Activated CD4-positive, alpha-beta T cell treated with anti-CD3 and anti-CD28 coated beads for 36 hours (primary cell): ENCODE measurements around the gene MED12L. TPM values are rescaled to one million over a fixed set of nuclear protein-coding genes. Genes with fewer than 3 reads are reported as not detected.
A peak's percentile ranks its signal among the peaks of the same experiment; 100 is the strongest.

Source experiments
- ATAC-seq: fragments of 200-7000 bp; cut with Tn5 transposase; one replicate; pipeline ENCODE4 v1.10.0; 2021; ENCODE audit warnings: mild to moderate bottlenecking, moderate library complexity
- CTCF ChIA-PET: fragments of 350-600 bp; sonication (Branson Sonifier 250); formaldehyde crosslinking; loops from one replicate; lab custom pipeline; 2021; ENCODE audit warnings: antibody characterized with exemption; lab: Charles Lee
- POLR2A ChIA-PET: fragments of 350-600 bp; sonication (Branson Sonifier 250); formaldehyde crosslinking; loops from one replicate; lab custom pipeline; 2021; ENCODE audit warnings: antibody characterized with exemption, inconsistent platforms; lab: Charles Lee
- DNase-seq: peaks from one replicate; pipeline ENCODE4 v3.0.0-alpha.2; 2020
- H3K27ac Mint-ChIP-seq: one replicate; pipeline ENCODE4 v1.8.0; 2021; ENCODE audit warnings: mixed read lengths
- H3K27me3 Mint-ChIP-seq: one replicate; pipeline ENCODE4 v1.8.0; 2021; ENCODE audit warnings: mixed read lengths
- H3K36me3 Mint-ChIP-seq: one replicate; pipeline ENCODE4 v1.8.0; 2021; ENCODE audit warnings: low read depth, mixed read lengths
- H3K4me1 Mint-ChIP-seq: one replicate; pipeline ENCODE4 v1.8.0; 2021; ENCODE audit warnings: mixed read lengths
- H3K4me3 Mint-ChIP-seq: one replicate; pipeline ENCODE4 v1.8.0; 2021; ENCODE audit warnings: mild to moderate bottlenecking, moderate library complexity, mixed read lengths
- H3K9me3 Mint-ChIP-seq: one replicate; pipeline ENCODE4 v1.8.0; 2021; ENCODE audit warnings: low read depth, mixed read lengths
- intact Hi-C, 2 experiments: fragments of 100-400 bp; cut with DNase I in 1 of 2; cut with micrococcal nuclease in 1 of 2; formaldehyde crosslinking; loops; one replicate each; pipeline versions ENCODE4 v1.14.2 to v1.15.1; 2022 to 2024; cut with DNase I, micrococcal nuclease
- total RNA-seq, 2 experiments: library from RNA; stranded (reverse); gene quantifications; one replicate each; pipeline ENCODE4 v1.2.3, GENCODE V29; 2021

MED12L gene, protein sequence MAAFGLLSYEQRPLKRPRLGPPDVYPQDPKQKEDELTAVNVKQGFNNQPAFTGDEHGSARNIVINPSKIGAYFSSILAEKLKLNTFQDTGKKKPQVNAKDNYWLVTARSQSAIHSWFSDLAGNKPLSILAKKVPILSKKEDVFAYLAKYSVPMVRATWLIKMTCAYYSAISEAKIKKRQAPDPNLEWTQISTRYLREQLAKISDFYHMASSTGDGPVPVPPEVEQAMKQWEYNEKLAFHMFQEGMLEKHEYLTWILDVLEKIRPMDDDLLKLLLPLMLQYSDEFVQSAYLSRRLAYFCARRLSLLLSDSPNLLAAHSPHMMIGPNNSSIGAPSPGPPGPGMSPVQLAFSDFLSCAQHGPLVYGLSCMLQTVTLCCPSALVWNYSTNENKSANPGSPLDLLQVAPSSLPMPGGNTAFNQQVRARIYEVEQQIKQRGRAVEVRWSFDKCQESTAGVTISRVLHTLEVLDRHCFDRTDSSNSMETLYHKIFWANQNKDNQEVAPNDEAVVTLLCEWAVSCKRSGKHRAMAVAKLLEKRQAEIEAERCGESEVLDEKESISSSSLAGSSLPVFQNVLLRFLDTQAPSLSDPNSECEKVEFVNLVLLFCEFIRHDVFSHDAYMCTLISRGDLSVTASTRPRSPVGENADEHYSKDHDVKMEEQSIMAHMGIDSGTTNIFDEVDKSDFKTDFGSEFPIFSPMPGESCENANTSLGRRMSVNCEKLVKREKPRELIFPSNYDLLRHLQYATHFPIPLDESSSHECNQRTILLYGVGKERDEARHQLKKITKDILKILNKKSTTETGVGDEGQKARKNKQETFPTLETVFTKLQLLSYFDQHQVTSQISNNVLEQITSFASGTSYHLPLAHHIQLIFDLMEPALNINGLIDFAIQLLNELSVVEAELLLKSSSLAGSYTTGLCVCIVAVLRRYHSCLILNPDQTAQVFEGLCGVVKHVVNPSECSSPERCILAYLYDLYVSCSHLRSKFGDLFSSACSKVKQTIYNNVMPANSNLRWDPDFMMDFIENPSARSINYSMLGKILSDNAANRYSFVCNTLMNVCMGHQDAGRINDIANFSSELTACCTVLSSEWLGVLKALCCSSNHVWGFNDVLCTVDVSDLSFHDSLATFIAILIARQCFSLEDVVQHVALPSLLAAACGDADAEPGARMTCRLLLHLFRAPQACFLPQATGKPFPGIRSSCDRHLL (N-terminal part only)
- 1 to 10 TPM; 2.4 to 3.0 TPM for total RNA-seq

DNA sequence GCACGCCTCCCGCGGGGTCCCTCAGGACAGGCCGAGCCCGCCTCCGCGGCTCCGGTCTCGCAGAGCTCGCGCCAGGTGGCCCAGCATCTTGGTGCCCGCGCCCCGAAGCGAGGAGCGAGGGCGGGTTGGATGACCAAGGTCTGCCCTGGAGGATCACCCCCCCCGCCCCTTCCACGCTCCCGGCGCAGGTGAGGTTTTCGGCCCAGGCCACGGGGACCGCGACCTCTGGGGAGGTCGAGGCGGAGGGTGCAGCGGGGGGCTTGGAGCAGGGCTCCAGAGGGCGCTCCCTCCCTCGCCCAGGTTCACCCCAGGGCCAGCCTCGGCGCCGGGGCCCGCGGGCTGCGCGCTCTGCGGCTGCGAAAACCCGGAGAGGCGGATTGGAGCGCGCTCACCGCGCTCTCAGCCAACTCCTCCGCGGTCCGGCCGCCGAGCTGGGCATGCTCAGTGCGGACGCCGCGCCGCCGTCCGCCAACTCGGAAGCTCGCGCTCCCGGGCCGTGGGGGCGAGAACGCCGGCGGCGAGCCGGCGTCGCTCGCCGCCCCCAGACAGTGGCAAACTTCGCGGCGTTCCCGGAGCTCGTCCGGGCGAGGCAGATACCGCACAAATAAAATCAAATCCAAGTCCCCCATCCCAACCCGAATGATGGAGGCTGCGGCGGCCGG is at the start of gene MED12L:
Gene MED12L, plus strand, starts transcription at position 438 of the 662 bp plus-strand sequence. CDS start 1,263 bp downstream, outside the sequence.
- POLR2A ChIA-PET: no interaction called here
- Mint-ChIP-seq H3K4me3 (peak within 1 kb of the TSS; percentile 77), H3K4me1 (peaks cover 10% of the 10 kb centered on the region), H3K36me3 (no peaks in the 10 kb centered on the region), H3K27ac (no peak within 1 kb of the TSS), H3K9me3 (no peaks in the 10 kb centered on the region), H3K27me3 (peaks cover 40% of the 10 kb centered on the region)
- peak; percentile 82 for DNase-seq
- CTCF ChIA-PET: interaction anchor here (0.7 to 2.8 kb wide), 9 partner anchors 9 to 364 kb away, joined by 3 to 11 read pairs (median 4); no protein-coding TSS in a partner anchor
- intact Hi-C loops: loop anchor here (2.0 to 5.0 kb wide), 4 partner anchors 61 to 363 kb away; no protein-coding TSS in a partner anchor
- ATAC-seq: peak; percentile 66

DNA sequence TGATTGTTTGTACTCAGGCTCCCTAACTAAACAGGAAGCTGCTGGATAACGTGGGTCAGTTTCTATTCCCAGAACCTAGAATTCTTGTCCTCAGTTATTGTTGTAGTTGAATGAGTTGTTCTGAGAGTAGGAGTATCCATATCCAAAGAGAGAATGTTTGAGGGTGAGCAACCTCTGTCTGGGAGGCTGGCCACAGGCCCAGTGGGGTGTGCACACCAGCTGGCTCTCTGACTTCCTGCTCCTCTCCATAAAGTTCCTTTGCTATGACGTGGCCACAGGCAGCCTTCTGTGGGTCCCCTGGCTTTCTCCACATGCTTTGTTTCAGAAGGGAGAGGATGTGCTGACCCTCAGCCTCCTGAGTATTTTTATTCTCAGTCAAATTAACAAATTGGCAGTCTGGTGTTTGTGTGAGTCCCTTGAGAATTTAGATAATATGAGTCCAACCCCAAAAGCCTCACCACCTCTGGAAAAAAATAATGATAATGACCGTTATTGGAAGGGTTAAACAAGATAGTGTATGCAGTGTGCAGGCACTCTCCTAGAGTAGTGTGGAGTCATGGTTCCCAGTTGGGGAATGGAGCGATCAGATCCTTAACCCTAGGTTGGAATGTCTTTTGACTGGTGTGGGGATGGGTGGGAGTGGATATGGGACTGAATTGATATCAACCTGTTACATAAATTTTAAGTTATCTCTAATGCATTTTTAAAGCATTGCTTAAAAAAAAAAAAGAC is 47.6 kb upstream of the MED12L start:
- no peaks in the 10 kb centered on the region for H3K4me1 Mint-ChIP-seq
- intact Hi-C loops: no loop called here
- no peaks in the 10 kb centered on the region for H3K9me3 Mint-ChIP-seq
- H3K27ac Mint-ChIP-seq: no peak overlapping the region
- H3K4me3 Mint-ChIP-seq: no peak overlapping the region
- ATAC-seq (no peak), DNase-seq (no peak)
- ChIA-PET CTCF (no interaction called here), POLR2A (no interaction called here)
- H3K36me3 Mint-ChIP-seq: no peaks in the 10 kb centered on the region
- no peaks in the 10 kb centered on the region for H3K27me3 Mint-ChIP-seq

DNA sequence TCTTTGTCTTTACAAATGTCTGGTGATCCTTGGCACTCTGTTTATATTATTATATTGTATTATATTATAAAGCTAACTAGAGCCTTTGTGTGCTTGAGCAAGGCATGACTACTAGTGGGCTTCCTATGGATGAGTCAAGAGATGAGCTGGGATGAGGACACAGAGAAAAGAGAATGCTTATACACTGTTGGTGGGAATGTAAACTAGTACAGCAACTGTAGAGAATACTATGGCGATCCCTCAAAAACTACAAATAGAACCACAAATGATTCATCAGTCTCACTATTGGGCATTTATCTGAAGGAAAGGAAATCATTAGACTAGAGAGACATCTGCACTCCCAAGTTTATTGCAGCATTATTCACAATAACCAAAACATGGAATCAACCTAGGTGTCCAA is 40.8 kb upstream of the MED12L start:
- ChIA-PET POLR2A (no interaction called here), CTCF (interaction anchor here (1.0 kb wide), 1 partner anchor 123 kb away, joined by 3 read pairs; no protein-coding TSS in a partner anchor)
- Mint-ChIP-seq H3K27me3 (peaks cover 6% of the 10 kb centered on the region), H3K36me3 (no peaks in the 10 kb centered on the region), H3K4me1 (no peaks in the 10 kb centered on the region), H3K4me3 (no peak overlapping the region), H3K9me3 (no peaks in the 10 kb centered on the region), H3K27ac (no peak overlapping the region)
- intact Hi-C loops: no loop called here
- DNase-seq (no peak), ATAC-seq (no peak)

DNA sequence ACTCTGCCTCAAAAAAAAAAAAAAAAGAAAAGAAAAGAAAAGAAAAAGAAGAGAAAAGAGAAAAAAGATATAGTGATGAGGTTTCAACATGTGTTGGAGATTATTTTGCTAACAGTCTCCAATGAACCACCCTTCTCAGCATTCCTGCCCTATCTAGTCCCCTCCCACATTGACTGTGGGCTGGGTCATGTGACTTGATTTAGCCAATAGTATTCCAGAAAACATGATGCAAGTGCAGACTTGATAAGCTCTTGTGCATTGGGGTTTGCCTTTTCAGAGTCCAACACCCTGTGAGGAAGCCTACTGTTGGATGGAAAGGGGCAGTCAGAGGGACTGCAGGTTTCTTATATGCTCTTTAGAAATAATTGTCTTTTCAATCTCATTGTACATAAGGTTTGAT is 37.8 kb upstream of the MED12L start:
- H3K27ac Mint-ChIP-seq: no peak overlapping the region

DNA sequence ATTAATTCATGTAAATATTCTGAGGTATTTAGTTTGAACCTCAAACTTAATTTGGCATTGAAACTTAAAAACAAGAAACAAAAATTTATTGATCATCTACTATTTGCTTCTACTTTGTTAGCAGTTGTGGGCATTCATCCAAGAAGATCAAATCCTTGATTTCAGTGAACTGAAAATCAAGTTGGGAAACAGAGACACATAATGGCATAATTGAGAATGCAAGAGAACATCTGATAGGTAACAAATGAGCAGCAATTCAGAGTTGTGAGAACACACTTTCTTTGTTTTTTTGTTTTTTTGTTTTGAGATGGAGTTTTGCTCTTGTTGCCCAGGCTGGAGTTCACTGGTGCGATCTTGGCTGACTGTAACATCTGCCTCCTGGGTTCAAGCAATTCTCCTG is 33.9 kb upstream of the MED12L start:
- POLR2A ChIA-PET: no interaction called here
- ATAC-seq (no peak), DNase-seq (no peak)
- H3K36me3 Mint-ChIP-seq: no peaks in the 10 kb centered on the region
- intact Hi-C loops: no loop called here
- no peak overlapping the region for H3K27ac Mint-ChIP-seq
- no peak overlapping the region for H3K4me3 Mint-ChIP-seq
- H3K27me3 Mint-ChIP-seq: peaks cover 6% of the 10 kb centered on the region
- H3K9me3 Mint-ChIP-seq: no peaks in the 10 kb centered on the region
- no peaks in the 10 kb centered on the region for H3K4me1 Mint-ChIP-seq
- CTCF ChIA-PET: no interaction called here

More for the DNA sequence above, 37.8 kb upstream of the MED12L start:
- H3K36me3 Mint-ChIP-seq: no peaks in the 10 kb centered on the region
- no peak for DNase-seq
- POLR2A ChIA-PET: no interaction called here
- H3K9me3 Mint-ChIP-seq: no peaks in the 10 kb centered on the region
- no peak for ATAC-seq
- H3K27me3 Mint-ChIP-seq: peaks cover 8% of the 10 kb centered on the region
- intact Hi-C loops: no loop called here
- CTCF ChIA-PET: no interaction called here
- H3K4me1 Mint-ChIP-seq: no peaks in the 10 kb centered on the region
- H3K4me3 Mint-ChIP-seq: no peak overlapping the region

DNA sequence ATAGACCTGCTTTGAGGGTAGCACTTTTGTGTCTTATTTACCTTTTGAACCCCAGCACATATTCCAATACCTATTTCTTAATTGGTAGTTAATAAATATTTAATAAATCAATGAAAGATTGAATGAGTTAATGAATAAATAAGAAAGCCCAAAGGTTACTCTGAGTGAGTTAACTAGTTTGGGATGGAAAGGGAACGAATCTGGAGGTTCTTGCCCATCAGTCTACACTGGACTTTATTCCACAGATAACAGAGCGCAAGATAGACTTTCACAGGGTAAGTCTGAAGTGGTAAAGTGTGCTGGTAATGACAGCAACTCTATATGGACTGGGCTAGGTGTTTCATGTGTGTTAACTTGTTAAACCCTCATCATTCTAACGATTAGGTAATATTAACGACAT is 33.1 kb upstream of the MED12L start:
- ChIA-PET POLR2A (no interaction called here), CTCF (no interaction called here)
- H3K4me1 Mint-ChIP-seq: no peaks in the 10 kb centered on the region
- H3K4me3 Mint-ChIP-seq: no peak overlapping the region
- no peak for ATAC-seq
- H3K9me3 Mint-ChIP-seq: no peaks in the 10 kb centered on the region
- no peaks in the 10 kb centered on the region for H3K36me3 Mint-ChIP-seq
- peaks cover 9% of the 10 kb centered on the region for H3K27me3 Mint-ChIP-seq
- intact Hi-C loops: no loop called here
- no peak for DNase-seq
- no peak overlapping the region for H3K27ac Mint-ChIP-seq

DNA sequence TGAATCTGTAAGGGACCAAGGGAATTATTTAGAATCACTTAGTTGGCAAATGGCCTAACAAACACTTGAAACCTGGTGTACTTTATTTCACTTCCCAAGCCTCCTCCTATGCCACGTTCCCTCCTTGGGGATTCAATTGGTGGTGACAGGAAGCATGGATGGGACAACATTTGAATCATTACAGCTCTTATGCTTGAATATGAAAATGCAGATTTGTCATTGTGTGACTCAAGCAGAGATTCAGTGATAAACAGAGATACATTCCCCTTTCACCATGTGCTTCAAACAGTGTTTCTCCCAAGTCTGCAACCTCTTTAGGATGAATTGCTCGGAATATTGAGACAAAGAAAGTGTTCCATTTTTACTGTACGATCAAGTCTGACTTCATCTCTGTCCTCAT is 32.7 kb upstream of the MED12L start:
- Mint-ChIP-seq H3K36me3 (no peaks in the 10 kb centered on the region), H3K4me3 (no peak overlapping the region), H3K4me1 (no peaks in the 10 kb centered on the region), H3K27ac (no peak overlapping the region), H3K27me3 (peaks cover 10% of the 10 kb centered on the region), H3K9me3 (no peaks in the 10 kb centered on the region)
- intact Hi-C loops: no loop called here
- POLR2A ChIA-PET: no interaction called here
- CTCF ChIA-PET: no interaction called here
- DNase-seq (no peak), ATAC-seq (no peak)

DNA sequence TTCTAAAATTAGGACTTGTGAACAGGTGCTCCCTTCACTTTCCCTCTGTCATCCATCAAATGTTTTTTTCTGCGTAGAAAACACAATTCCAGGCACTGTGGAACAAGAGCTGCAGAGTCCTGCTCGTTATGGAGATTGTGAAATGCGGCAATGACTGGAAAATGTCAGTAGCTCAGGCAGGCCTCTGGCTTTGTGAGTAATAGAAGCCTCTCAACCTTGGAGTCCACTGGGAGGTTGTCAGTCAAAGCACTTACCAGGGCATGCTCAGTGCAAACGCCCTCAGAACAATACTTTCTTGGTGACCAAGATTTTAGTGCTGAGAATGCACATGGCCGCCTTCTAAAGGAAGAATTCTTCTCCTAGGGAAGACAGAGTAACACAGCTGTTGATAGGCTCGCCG is 26.7 kb upstream of the MED12L start:
- Mint-ChIP-seq H3K27me3 (peaks cover 8% of the 10 kb centered on the region), H3K4me3 (no peak overlapping the region), H3K36me3 (no peaks in the 10 kb centered on the region), H3K9me3 (no peaks in the 10 kb centered on the region), H3K27ac (no peak overlapping the region), H3K4me1 (no peaks in the 10 kb centered on the region)
- intact Hi-C loops: no loop called here
- ATAC-seq (no peak), DNase-seq (no peak)
- ChIA-PET POLR2A (no interaction called here), CTCF (interaction anchor here (0.8 kb wide), 1 partner anchor 28 kb away, joined by 3 read pairs; no protein-coding TSS in a partner anchor)

DNA sequence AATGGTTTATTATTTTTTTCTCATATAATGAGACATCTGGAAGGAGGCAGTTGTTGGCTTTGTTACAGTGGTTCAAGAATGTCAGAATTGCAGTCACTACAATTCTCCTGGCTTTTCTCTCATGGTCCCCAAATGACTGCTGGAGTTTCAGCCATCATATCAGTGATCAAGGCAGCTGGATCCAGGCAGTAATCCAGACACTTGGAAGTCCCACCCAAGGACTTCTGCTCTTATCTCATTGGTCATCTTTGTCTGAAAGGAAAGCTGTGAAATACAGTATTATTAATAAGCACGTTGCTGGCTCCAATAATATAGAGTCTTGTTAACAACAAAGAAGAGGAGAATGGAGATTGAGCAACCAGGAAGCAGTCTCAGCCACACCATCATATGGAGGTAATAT is 22.9 kb upstream of the MED12L start:
- Mint-ChIP-seq H3K36me3 (no peaks in the 10 kb centered on the region), H3K27me3 (no peaks in the 10 kb centered on the region), H3K4me3 (no peak overlapping the region), H3K27ac (no peak overlapping the region), H3K9me3 (no peaks in the 10 kb centered on the region), H3K4me1 (no peaks in the 10 kb centered on the region)
- ChIA-PET CTCF (no interaction called here), POLR2A (no interaction called here)
- ATAC-seq (no peak), DNase-seq (no peak)
- intact Hi-C loops: no loop called here

DNA sequence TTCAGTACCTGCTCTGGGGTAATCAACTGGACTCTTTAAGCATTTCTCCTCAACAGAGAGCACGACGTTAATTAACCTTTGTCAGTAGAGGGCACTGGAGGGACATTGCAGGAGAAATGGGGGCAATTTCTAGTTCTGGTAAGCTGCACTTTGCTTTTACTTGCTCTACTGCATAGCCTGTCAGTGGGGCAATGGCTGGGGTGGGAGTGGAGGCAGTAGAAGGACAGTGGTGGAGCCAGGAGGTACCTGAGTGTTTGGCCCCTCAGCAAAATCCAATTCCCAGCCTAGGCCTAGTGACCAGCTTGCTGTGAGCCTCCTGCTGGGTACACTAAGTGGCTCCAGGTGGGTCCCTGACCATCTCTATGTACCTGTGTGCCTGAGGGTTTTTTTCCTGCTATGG is 18.3 kb upstream of the MED12L start:
- no peaks in the 10 kb centered on the region for H3K27me3 Mint-ChIP-seq
- POLR2A ChIA-PET: no interaction called here
- DNase-seq (peak; percentile 17), ATAC-seq (peak; percentile 36)
- intact Hi-C loops: loop anchor here (1.0 kb wide), 1 partner anchor 79 kb away; no protein-coding TSS in a partner anchor
- CTCF ChIA-PET: interaction anchor here (0.7 to 2.3 kb wide), 5 partner anchors 11 to 79 kb away, joined by 3 to 16 read pairs (median 3); partner anchors contain the start of gene MED12L
- no peaks in the 10 kb centered on the region for H3K4me1 Mint-ChIP-seq
- H3K27ac Mint-ChIP-seq: no peak overlapping the region
- no peak overlapping the region for H3K4me3 Mint-ChIP-seq
- H3K36me3 Mint-ChIP-seq: no peaks in the 10 kb centered on the region
- no peaks in the 10 kb centered on the region for H3K9me3 Mint-ChIP-seq
